Prostate gland (tissue), 2 donors: Measurements from ENCODE around the gene CAPN13.
A peak's percentile ranks its signal among the peaks of the same experiment; 100 is the strongest.

Experiments used
- POLR2AphosphoS5 ChIP-seq: sonication (generic); formaldehyde crosslinking; IDR thresholded peaks from one replicate; pipeline ENCODE4 v1.6.1; 2017; ENCODE audit warnings: antibody characterized with exemption
- TF ChIP-seq, protein P1 (sequence below), 4 experiments: fragments of 200-600 bp in 2 of 4; fragments of 450-650 bp in 2 of 4; sonication (generic) in 2 of 4; IDR thresholded peaks; 1 replicate in 3 of 4; 2 replicates in 1 of 4; pipeline ENCODE4 v1.5.1; 2016 to 2019; ENCODE audit warnings: antibody characterized with exemption in 4 of 4, mild to moderate bottlenecking in 2 of 4, moderate library complexity in 2 of 4

DNA sequence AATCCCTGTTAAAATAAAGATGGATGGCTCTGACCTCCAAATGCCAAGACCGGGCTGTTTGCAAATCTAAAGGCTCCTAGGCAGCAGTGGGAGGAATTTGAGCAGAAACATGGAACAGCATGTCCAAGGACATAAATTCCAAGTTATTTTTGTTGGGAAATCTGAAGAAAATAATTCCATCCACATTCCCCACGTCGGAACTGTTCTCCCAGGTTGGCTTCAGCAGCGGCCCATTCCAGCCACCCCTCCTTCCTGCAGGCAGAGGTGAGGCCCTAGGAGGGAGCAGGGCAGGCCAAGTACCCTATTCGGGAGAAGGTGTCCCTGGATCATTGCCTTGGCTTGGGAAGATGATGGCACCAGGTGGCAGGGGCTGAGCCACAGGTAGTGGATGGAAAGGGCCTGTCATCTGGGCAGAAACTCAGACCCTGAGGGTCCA lies 117.1 kb downstream of the CAPN13 start:
- TF ChIP-seq, protein P1, sequence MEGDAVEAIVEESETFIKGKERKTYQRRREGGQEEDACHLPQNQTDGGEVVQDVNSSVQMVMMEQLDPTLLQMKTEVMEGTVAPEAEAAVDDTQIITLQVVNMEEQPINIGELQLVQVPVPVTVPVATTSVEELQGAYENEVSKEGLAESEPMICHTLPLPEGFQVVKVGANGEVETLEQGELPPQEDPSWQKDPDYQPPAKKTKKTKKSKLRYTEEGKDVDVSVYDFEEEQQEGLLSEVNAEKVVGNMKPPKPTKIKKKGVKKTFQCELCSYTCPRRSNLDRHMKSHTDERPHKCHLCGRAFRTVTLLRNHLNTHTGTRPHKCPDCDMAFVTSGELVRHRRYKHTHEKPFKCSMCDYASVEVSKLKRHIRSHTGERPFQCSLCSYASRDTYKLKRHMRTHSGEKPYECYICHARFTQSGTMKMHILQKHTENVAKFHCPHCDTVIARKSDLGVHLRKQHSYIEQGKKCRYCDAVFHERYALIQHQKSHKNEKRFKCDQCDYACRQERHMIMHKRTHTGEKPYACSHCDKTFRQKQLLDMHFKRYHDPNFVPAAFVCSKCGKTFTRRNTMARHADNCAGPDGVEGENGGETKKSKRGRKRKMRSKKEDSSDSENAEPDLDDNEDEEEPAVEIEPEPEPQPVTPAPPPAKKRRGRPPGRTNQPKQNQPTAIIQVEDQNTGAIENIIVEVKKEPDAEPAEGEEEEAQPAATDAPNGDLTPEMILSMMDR (IDR thresholded peaks at IDR 0.05), result no peak
- TF ChIP-seq POLR2AphosphoS5, result peak; percentile 18
